Measurements from ENCODE around the gene MBLAC2. TPM values are rescaled to one million over a fixed set of nuclear protein-coding genes. Genes with fewer than 3 reads are reported as not detected.

Gene MBLAC2
- total RNA-seq, 2 experiments from 2014 or later = 3.9 to 4.9 TPM

DNA sequence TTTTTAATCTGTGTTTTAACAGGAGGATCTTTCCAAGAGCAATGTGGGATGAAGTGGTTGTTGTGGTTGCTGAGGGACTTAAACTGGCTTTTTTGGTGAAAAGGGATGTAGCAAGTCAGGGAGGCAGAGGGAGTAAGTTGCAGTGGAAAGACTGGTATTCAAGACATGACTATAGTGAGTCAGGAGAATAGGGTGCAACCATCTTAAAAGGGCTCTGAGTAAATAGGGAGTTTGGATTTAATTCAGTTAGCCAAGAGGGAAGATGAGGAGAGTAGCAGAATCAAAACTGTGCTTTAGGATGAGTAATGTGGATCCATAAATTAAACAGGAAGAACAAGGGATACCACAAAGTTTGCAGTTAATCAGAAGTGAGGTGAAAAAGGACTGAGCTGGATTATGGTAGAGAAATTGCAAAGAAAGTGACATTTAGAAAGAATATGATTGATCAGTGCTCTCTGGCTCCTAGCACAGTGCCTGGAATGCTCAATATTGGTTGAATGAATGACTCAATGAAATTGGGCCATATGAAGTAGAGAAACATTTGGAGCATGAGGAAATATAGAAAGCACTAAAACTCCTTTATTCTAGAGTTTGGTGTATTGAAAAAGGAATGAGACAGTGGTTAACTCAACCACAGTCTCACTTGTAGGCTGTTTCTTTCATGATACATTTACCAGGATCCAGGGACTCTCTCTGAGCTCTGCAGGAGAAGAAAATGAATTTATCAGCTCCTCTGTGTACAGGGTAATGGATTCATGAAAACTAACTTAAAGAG, 5.2 kb upstream of the MBLAC2 start:
- H3K4me1 Mint-ChIP-seq = peaks cover 16% of the 10 kb centered on the region
- no peak overlapping the region for H3K4me3 Mint-ChIP-seq
- no peaks in the 10 kb centered on the region for H3K36me3 Mint-ChIP-seq (ENCODE audit: low read depth)
- no peak overlapping the region for H3K27ac Mint-ChIP-seq
- DNase-seq = no peak
- CTCF ChIA-PET = no interaction called here
- POLR2A ChIA-PET = no interaction called here
- H3K27me3 Mint-ChIP-seq = no peaks in the 10 kb centered on the region
- H3K9me3 Mint-ChIP-seq = no peaks in the 10 kb centered on the region

DNA sequence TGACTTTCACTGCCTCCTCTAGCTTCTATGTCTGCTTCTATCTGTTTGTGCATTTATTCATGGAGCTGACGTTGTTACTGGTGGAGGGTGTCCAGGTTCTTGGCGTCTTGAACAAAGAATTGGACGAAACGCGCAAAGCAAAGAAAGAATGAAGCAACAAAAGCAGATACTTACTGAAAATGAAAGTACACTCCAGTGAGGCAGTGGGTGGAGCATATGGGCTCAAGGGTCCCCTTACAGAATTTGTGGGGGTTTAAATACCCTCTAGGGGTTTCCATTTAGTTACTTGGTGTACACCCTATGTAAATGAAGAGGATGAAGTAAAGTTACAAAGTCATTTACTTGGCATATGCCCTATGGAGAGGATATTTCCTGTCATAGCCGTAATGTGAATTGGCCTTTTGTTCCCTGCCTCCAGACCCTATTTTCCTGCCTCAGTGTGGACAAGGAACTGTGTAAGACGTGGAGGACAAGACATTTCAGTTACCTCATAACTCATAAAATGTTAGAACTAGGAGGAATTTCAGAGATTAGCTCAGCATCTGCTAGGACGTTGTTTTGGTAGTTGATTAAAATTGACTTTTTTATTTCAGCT, 3.1 kb upstream of the MBLAC2 start:
- Mint-ChIP-seq H3K4me1 (peaks cover 25% of the 10 kb centered on the region), H3K27ac (no peak overlapping the region), H3K4me3 (no peak overlapping the region), H3K36me3 (ENCODE audit: low read depth) (no peaks in the 10 kb centered on the region), H3K9me3 (no peaks in the 10 kb centered on the region), H3K27me3 (no peaks in the 10 kb centered on the region)
- CTCF ChIA-PET = no interaction called here
- no peak for DNase-seq
- POLR2A ChIA-PET = interaction anchor here (1.0 kb wide), 1 partner anchor 67 kb away, joined by 3 read pairs; no protein-coding TSS in a partner anchor

DNA sequence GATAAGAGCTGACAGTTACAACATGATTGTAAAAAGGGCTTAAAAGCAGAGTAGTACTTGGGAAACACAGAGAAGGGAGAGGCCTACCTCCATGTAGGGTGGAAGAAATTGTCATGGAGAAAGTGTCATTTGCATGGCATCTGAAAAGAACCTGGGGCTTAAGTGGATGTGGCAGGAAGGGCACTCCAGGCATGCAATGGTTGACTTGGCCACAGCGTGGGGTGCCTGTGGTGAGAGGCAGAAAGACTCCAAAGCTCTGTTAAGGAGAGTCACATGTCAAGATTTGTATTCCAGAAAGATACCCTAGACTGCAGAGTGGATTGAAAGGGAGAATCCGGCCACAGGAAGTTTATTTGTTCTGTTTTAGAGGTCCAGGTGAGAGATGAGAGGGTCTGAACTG, 2.5 kb upstream of the MBLAC2 start:
- Mint-ChIP-seq H3K27me3 (no peaks in the 10 kb centered on the region), H3K9me3 (no peaks in the 10 kb centered on the region), H3K4me1 (peaks cover 28% of the 10 kb centered on the region), H3K27ac (no peak overlapping the region), H3K36me3 (ENCODE audit: low read depth) (no peaks in the 10 kb centered on the region), H3K4me3 (no peak overlapping the region)
- ChIA-PET POLR2A (no interaction called here), CTCF (interaction anchor here (1.2 kb wide), 1 partner anchor 67 kb away, joined by 6 read pairs; the partner anchor contains the start of gene CETN3)
- DNase-seq = no peak

DNA sequence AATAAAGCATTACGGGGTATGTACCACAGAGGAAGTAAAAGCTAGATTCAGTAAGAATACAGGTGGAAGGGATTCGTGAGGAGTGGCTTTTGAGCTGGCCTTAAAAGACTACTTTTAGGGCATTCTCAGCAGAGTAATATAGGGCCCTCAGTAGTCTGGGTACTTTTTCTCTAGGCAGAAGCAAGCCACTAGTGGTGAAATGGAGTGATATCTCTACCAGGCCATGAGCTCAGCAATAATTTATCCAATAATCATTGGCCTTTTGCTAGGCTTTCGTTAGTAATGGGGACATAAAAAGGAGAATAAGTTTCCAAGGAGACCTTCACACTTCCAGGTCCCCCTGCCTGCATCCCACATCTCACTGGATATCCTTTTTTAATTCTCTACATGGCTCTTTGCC, 1.8 kb upstream of the MBLAC2 start:
- no peak overlapping the region for H3K4me3 Mint-ChIP-seq
- H3K36me3 Mint-ChIP-seq (ENCODE audit: low read depth) = no peaks in the 10 kb centered on the region
- no peak overlapping the region for H3K27ac Mint-ChIP-seq
- CTCF ChIA-PET = interaction anchor here (1.2 to 3.0 kb wide), 2 partner anchors 37 to 66 kb away, joined by 6 to 16 read pairs; partner anchors contain the start of gene CETN3
- H3K9me3 Mint-ChIP-seq = no peaks in the 10 kb centered on the region
- POLR2A ChIA-PET = interaction anchor here (0.6 to 4.5 kb wide), 3 partner anchors 21 to 67 kb away, joined by 3 to 55 read pairs (median 3); partner anchors contain the start of gene CETN3
- H3K27me3 Mint-ChIP-seq = no peaks in the 10 kb centered on the region
- DNase-seq = no peak
- peaks cover 28% of the 10 kb centered on the region for H3K4me1 Mint-ChIP-seq

DNA sequence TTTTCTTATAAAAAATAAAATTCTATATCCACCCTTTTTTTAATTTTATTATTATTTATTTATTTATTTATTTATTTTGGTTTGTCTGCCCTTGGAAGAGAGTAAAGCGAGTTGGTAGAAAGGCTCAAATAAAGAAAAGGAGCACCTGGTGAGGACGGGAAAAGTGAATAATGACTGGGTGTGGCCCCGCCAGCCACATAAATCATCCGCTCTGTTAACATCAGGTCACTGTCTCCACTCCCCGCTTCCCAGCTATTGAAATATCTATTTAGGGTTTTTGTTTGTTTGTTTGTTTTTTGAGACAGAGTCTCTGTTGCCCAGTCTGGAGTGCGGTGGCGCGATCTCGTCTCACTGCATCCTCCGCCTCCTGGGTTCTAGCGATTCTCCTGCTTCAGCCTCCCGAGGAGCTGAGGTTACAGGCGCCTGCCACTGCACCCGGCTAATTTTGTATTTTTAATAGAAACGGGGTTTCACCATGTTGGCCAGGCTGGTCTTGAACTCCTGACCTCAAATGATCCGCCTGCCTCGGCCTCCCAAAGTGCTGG, 937 bp upstream of the MBLAC2 start:
- POLR2A ChIA-PET = interaction anchor here (1.2 to 4.5 kb wide), 5 partner anchors 46 to 905 kb away, joined by 3 to 55 read pairs (median 5); partner anchors contain the start of genes CETN3 and LYSMD3
- peak overlapping the region; percentile 89 for H3K4me3 Mint-ChIP-seq
- H3K36me3 Mint-ChIP-seq (ENCODE audit: low read depth) = no peaks in the 10 kb centered on the region
- no peak for DNase-seq
- peaks cover 30% of the 10 kb centered on the region for H3K4me1 Mint-ChIP-seq
- CTCF ChIA-PET = interaction anchor here (1.2 to 3.0 kb wide), 5 partner anchors 16 to 66 kb away, joined by 3 to 16 read pairs (median 10); partner anchors contain the start of genes CETN3 and LYSMD3
- H3K9me3 Mint-ChIP-seq = no peaks in the 10 kb centered on the region
- no peaks in the 10 kb centered on the region for H3K27me3 Mint-ChIP-seq
- no peak overlapping the region for H3K27ac Mint-ChIP-seq

DNA sequence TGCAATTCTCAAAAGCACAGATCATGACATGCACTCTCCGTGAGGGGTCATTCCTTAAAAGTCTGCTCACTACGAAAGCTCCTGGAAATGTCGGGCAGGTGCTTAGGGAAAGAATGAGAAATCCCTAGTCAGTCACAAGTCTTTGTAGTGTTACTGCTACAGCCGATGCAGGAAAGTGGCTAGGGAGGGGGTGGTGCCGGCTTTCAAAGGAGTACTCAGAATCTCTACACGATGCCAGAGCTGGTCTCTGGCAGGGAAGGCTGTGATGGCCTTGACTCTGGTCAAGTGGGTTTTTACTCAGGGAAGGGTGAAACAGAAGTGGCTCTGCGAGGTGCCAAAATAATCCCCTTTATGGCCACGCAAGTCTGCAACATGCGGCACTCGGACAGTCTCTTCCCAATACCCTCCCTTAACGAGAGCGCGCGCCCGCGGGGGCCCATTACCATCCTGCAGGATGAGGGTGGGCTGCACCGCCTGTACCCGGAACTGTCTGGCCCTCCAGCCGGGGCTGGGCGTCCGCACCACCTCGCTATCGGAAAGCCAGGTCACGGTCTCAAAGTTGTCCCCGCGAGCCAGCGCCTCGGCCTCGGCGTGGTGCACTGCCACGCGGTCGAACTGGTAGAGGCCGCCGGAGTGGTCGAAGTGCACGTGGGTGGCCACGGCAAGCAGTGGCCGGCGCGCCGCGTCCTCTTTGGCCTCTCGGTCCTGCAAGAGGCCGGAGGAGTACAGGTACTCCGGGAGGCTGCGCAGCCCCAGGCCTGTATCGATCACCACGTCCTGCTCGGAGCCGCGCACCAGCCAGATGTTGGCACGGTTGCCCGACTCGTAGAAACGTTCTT, 956 bp downstream of the MBLAC2 start:
- ChIA-PET POLR2A (interaction anchor here (1.1 to 4.5 kb wide), 8 partner anchors 12 to 910 kb away, joined by 3 to 55 read pairs (median 6); partner anchors contain the start of genes ARRDC3, CETN3 and LYSMD3), CTCF (interaction anchor here (0.9 to 3.0 kb wide), 10 partner anchors 8 to 64 kb away, joined by 3 to 16 read pairs (median 4); partner anchors contain the start of genes CETN3 and LYSMD3)
- H3K9me3 Mint-ChIP-seq = no peaks in the 10 kb centered on the region
- peak overlapping the region; percentile 89 for H3K27ac Mint-ChIP-seq
- DNase-seq = peak; percentile 31
- no peaks in the 10 kb centered on the region for H3K27me3 Mint-ChIP-seq
- H3K4me3 Mint-ChIP-seq = peak overlapping the region; percentile 89
- H3K36me3 Mint-ChIP-seq (ENCODE audit: low read depth) = peaks cover 7% of the 10 kb centered on the region
- peaks cover 27% of the 10 kb centered on the region for H3K4me1 Mint-ChIP-seq

DNA sequence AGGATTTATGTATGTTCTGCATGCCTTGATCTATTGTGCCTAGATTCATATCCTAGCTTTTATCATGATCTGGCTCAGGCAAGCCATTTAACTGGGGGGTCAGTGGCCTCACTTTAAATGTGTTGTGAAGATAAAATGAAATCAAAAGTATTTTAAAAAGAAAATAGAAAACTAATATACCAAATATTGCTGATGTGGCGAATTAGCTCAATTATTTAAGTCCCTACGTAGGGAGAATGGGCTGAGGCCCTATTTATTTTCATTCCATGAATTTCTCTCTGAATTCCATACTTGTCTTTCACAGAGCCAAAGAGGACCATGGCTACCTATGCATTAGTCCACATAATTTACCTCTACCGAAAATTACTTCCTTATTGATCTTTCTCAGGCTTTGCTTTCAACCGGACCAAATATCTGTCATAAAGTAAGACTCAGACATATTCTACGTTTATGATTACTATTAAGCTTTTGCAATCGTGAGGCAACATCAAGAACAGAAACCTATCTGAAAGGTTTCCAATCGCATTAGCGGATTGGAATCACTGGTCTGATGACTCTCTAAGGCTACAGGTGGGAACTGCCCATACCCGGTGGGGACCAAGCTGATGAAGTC, 1.7 kb downstream of the MBLAC2 start:
- peaks cover 15% of the 10 kb centered on the region for H3K36me3 Mint-ChIP-seq (ENCODE audit: low read depth)
- H3K27me3 Mint-ChIP-seq = no peaks in the 10 kb centered on the region
- CTCF ChIA-PET = interaction anchor here (0.9 to 1.2 kb wide), 3 partner anchors 32 to 63 kb away, joined by 3 to 5 read pairs (median 4); partner anchors contain the start of genes CETN3 and LYSMD3
- peaks cover 27% of the 10 kb centered on the region for H3K4me1 Mint-ChIP-seq
- H3K9me3 Mint-ChIP-seq = no peaks in the 10 kb centered on the region
- no peak for DNase-seq
- POLR2A ChIA-PET = interaction anchor here (1.1 to 4.5 kb wide), 3 partner anchors 12 to 63 kb away, joined by 3 to 55 read pairs (median 7); partner anchors contain the start of genes CETN3 and LYSMD3
- peak overlapping the region; percentile 89 for H3K27ac Mint-ChIP-seq
- peak overlapping the region; percentile 89 for H3K4me3 Mint-ChIP-seq

DNA sequence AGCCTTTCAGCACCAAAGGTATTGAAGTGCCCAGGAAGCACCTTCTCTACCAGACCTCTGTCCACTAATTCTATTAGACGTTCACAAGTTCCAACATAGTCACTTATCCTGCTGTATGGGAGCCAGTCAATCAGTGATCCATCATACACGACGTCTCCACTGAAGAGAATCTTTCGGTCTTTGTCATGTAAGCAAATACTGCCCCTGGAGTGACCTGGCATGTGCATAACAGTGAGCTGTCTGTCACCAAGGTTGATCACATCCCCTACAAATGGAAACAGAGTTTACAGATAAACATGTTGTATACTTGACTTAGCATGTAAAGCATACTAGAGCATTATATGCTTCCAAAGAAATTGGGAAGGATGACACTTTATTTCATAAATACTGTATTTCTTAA, 13.3 kb downstream of the MBLAC2 start:
- DNase-seq = no peak
- no peak overlapping the region for H3K4me3 Mint-ChIP-seq
- CTCF ChIA-PET = interaction anchor here (1.0 to 1.6 kb wide), 4 partner anchors 10 to 142 kb away, joined by 3 to 7 read pairs (median 4); partner anchors contain the start of genes MBLAC2 and POLR3G
- H3K9me3 Mint-ChIP-seq = no peaks in the 10 kb centered on the region
- H3K27ac Mint-ChIP-seq = no peak overlapping the region
- no peaks in the 10 kb centered on the region for H3K27me3 Mint-ChIP-seq
- POLR2A ChIA-PET = interaction anchor here (0.8 to 1.9 kb wide), 2 partner anchors 12 to 13 kb away, joined by 3 to 6 read pairs; partner anchors contain the start of genes MBLAC2 and POLR3G
- H3K36me3 Mint-ChIP-seq (ENCODE audit: low read depth) = peaks cover 2% of the 10 kb centered on the region
- no peaks in the 10 kb centered on the region for H3K4me1 Mint-ChIP-seq

DNA sequence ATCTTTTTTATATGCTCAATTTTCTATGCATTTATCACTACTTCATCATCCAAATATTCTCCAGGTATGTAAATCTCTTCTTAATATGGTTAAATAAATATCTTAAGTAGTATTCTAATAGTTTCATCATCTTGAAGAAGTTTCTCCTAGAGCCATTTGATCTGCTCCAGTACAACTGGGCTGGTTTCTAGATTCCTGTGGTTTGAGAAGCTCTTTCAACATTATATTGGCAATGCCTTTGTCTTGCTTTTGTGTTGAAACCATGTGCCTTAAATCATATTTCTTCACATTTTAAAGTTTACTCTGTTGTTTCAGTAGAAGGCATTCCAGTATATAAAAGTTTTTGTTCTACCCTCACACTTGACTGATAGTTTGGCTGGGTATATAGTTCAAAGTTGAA, 27.6 kb downstream of the MBLAC2 start:
- H3K36me3 Mint-ChIP-seq (ENCODE audit: low read depth) = no peaks in the 10 kb centered on the region
- ChIA-PET CTCF (no interaction called here), POLR2A (no interaction called here)
- H3K27ac Mint-ChIP-seq = no peak overlapping the region
- no peaks in the 10 kb centered on the region for H3K9me3 Mint-ChIP-seq
- no peaks in the 10 kb centered on the region for H3K27me3 Mint-ChIP-seq
- no peak overlapping the region for H3K4me3 Mint-ChIP-seq
- H3K4me1 Mint-ChIP-seq = no peaks in the 10 kb centered on the region
- no peak for DNase-seq

DNA sequence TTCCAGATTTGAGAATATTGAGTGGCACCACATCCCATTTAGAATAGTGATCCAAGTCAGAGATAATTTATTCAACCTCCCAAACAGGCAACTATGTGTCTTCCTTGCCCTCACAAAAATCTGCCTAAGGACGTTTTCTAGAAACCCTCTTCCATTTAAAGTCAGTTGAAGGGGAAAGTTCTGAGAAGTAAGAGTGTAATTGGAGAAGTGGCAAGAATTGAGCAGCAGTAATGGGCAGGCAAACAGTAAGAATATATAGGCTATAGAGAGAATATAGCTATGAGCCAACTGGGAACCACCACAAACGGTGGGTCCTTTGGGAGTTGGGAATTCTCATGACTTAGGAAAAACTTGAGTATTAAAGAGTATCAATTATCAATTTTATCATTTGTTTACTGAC, 33.9 kb downstream of the MBLAC2 start:
- Mint-ChIP-seq H3K27ac (no peak overlapping the region), H3K4me3 (no peak overlapping the region), H3K27me3 (peaks cover 1% of the 10 kb centered on the region), H3K4me1 (peaks cover 9% of the 10 kb centered on the region), H3K36me3 (ENCODE audit: low read depth) (no peaks in the 10 kb centered on the region), H3K9me3 (no peaks in the 10 kb centered on the region)
- CTCF ChIA-PET = interaction anchor here (1.2 to 5.8 kb wide), 3 partner anchors 32 to 343 kb away, joined by 3 to 54 read pairs (median 25); partner anchors contain the start of gene LYSMD3
- POLR2A ChIA-PET = interaction anchor here (4.6 kb wide), 1 partner anchor 31 kb away, joined by 21 read pairs; the partner anchor contains the start of gene CETN3
- no peak for DNase-seq

DNA sequence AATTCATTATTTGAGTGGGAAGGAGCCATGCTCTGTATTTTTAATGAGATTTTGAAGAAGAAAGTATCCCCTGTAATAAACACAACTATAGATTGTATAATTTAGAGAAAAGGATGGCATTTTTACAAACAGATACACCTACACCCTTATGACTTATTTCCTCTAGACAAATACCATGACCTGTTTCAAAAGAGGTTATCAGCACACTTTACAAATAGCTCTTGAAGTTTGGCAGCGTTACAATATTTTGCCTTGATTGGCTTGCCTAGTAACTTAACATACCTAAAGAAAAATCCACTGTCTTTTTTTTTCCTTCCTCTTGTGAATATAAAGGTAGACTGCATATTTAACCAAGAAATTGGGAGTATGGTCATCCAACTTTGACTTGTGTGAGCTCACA, 36.5 kb downstream of the MBLAC2 start:
- Mint-ChIP-seq H3K27ac (no peak overlapping the region), H3K4me3 (no peak overlapping the region), H3K36me3 (ENCODE audit: low read depth) (no peaks in the 10 kb centered on the region), H3K4me1 (peaks cover 9% of the 10 kb centered on the region), H3K27me3 (peaks cover 1% of the 10 kb centered on the region), H3K9me3 (no peaks in the 10 kb centered on the region)
- DNase-seq = no peak
- ChIA-PET CTCF (interaction anchor here (0.6 to 5.8 kb wide), 7 partner anchors 11 to 346 kb away, joined by 3 to 54 read pairs (median 8); partner anchors contain the start of genes LYSMD3, MBLAC2 and POLR3G), POLR2A (interaction anchor here (0.9 to 4.6 kb wide), 2 partner anchors 13 to 28 kb away, joined by 3 to 21 read pairs; partner anchors contain the start of gene CETN3)
